Neural cell (in vitro differentiated cells): Measurements from ENCODE around the gene SHISA7. TPM values are rescaled to one million over a fixed set of nuclear protein-coding genes. Genes with fewer than 3 reads are reported as not detected.

Experiments used
- H2AFZ ChIP-seq: fragments of 200-600, 300-800 bp; sonication (generic), shearing (Covaris generic); 2 replicates; pipeline ENCODE4 v1.6.0; 2014; ENCODE audit warnings: low read depth, mild to moderate bottlenecking, antibody characterized with exemption, low read length, moderate library complexity
- H3F3A ChIP-seq: fragments of 200-600 bp; shearing (Covaris generic); 2 replicates; pipeline ENCODE4 v1.6.1; 2016; ENCODE audit warnings: mild to moderate bottlenecking, moderate library complexity, mixed read lengths, antibody characterized with exemption, low read length; ENCODE audit not compliant: insufficient read depth, poor library complexity, severe bottlenecking
- H3K27ac ChIP-seq: fragments of 200-600, 300-800 bp; sonication (generic), shearing (Covaris generic); 2 replicates; pipeline ENCODE4 v1.5.1; 2014; ENCODE audit warnings: mild to moderate bottlenecking, low read length, moderate library complexity
- H3K27me3 ChIP-seq: fragments of 300-800, 200-600 bp; sonication (generic), shearing (Covaris generic); 2 replicates; pipeline ENCODE4 v1.6.0; 2014; ENCODE audit warnings: mild to moderate bottlenecking, low read depth, low read length, moderate library complexity; ENCODE audit not compliant: insufficient read depth
- H3K36me3 ChIP-seq: fragments of 300-800, 200-600 bp; sonication (generic), shearing (Covaris generic); 2 replicates; pipeline ENCODE4 v1.5.1; 2014; ENCODE audit warnings: mild to moderate bottlenecking, antibody characterized with exemption, low read length, moderate library complexity; ENCODE audit not compliant: insufficient read depth
- H3K4me2 ChIP-seq: fragments of 300-800, 200-600 bp; sonication (generic), shearing (Covaris generic); 2 replicates; pipeline ENCODE4 v1.6.0; 2014; ENCODE audit warnings: mild to moderate bottlenecking, low read length
- H3K4me3 ChIP-seq: fragments of 300-800, 200-600 bp; sonication (generic), shearing (Covaris generic); 2 replicates; pipeline ENCODE4 v1.5.1; 2014; ENCODE audit warnings: mild to moderate bottlenecking, low read length, moderate library complexity
- H3K79me2 ChIP-seq: fragments of 200-600 bp; shearing (Covaris generic); replicated peaks from 2 replicates; pipeline ENCODE4 v1.6.0; 2014; ENCODE audit warnings: mild to moderate bottlenecking, low read length, moderate library complexity; ENCODE audit not compliant: insufficient read depth
- H3K9ac ChIP-seq: fragments of 300-800, 200-600 bp; sonication (generic), shearing (Covaris generic); 2 replicates; pipeline ENCODE4 v1.6.1; 2016; ENCODE audit warnings: mild to moderate bottlenecking, low read length, mixed read lengths
- H3K9me2 ChIP-seq: fragments of 200-600 bp; shearing (Covaris generic); 2 replicates; pipeline ENCODE4 v1.6.1; 2016; ENCODE audit warnings: mild to moderate bottlenecking, low read length, mixed read lengths; ENCODE audit not compliant: insufficient read depth
- H3K9me3 ChIP-seq: fragments of 200-600, 300-800 bp; sonication (generic), shearing (Covaris generic); 2 replicates; pipeline ENCODE4 v1.6.1; 2016; ENCODE audit warnings: mild to moderate bottlenecking, mixed run types, low read length, moderate library complexity, mixed read lengths
- H4K20me1 ChIP-seq: fragments of 200-600 bp; shearing (Covaris generic); 2 replicates; pipeline ENCODE4 v1.6.1; 2016; ENCODE audit warnings: mild to moderate bottlenecking, mixed run types; ENCODE audit not compliant: insufficient read depth
- CTCF ChIP-seq: fragments of 450-650 bp; IDR thresholded peaks from 2 replicates; pipeline ENCODE4 v1.5.1; 2014; ENCODE audit warnings: antibody characterized with exemption, mild to moderate bottlenecking, moderate library complexity; ENCODE audit not compliant: poor library complexity, severe bottlenecking
- EP300 ChIP-seq: fragments of 450-650 bp; conservative IDR thresholded peaks from 2 replicates; pipeline ENCODE4 v1.6.1; 2014; ENCODE audit warnings: antibody characterized with exemption, mild to moderate bottlenecking, moderate library complexity; ENCODE audit not compliant: poor library complexity, severe bottlenecking
- EZH2 ChIP-seq: fragments of 200-600, 300-800 bp; shearing (Covaris generic), sonication (generic); IDR thresholded peaks from 2 replicates; pipeline ENCODE4 v1.6.1; 2014; ENCODE audit warnings: antibody characterized with exemption, low read length, borderline replicate concordance, mild to moderate bottlenecking; ENCODE audit not compliant: insufficient read depth, poor library complexity, severe bottlenecking
- MXI1 ChIP-seq: fragments of 450-650 bp; conservative IDR thresholded peaks from 2 replicates; pipeline ENCODE4 v1.6.1; 2014; ENCODE audit warnings: antibody characterized with exemption, mild to moderate bottlenecking; ENCODE audit not compliant: poor library complexity, severe bottlenecking
- POLR2AphosphoS5 ChIP-seq: IDR thresholded peaks from 2 replicates; pipeline ENCODE4 v1.6.1; 2012
- RAD21 ChIP-seq: fragments of 450-650 bp; conservative IDR thresholded peaks from 2 replicates; pipeline ENCODE4 v1.6.1; 2014; ENCODE audit warnings: antibody characterized with exemption, mild to moderate bottlenecking, moderate library complexity
- SMC3 ChIP-seq: fragments of 450-650 bp; conservative IDR thresholded peaks from 2 replicates; pipeline ENCODE4 v1.6.1; 2014; ENCODE audit warnings: antibody characterized with exemption, mild to moderate bottlenecking, moderate library complexity; ENCODE audit not compliant: poor library complexity
- TAF1 ChIP-seq: IDR thresholded peaks from 2 replicates; pipeline ENCODE4 v1.6.1; 2012; ENCODE audit warnings: low read depth
- polyA plus RNA-seq: library from polyadenylated mRNA; depleted of rRNA; stranded (reverse); fragments of >200 nt; gene quantifications from 2 replicates; pipeline ENCODE4 v1.2.3, GENCODE V29; 2014
- TF ChIP-seq, protein P1 (sequence below): IDR thresholded peaks from 2 replicates; pipeline ENCODE4 v1.6.1; 2012; ENCODE audit warnings: borderline replicate concordance

The SHISA7 gene
- polyA plus RNA-seq, 1 donor from 2014 or later: 4.5 TPM

DNA sequence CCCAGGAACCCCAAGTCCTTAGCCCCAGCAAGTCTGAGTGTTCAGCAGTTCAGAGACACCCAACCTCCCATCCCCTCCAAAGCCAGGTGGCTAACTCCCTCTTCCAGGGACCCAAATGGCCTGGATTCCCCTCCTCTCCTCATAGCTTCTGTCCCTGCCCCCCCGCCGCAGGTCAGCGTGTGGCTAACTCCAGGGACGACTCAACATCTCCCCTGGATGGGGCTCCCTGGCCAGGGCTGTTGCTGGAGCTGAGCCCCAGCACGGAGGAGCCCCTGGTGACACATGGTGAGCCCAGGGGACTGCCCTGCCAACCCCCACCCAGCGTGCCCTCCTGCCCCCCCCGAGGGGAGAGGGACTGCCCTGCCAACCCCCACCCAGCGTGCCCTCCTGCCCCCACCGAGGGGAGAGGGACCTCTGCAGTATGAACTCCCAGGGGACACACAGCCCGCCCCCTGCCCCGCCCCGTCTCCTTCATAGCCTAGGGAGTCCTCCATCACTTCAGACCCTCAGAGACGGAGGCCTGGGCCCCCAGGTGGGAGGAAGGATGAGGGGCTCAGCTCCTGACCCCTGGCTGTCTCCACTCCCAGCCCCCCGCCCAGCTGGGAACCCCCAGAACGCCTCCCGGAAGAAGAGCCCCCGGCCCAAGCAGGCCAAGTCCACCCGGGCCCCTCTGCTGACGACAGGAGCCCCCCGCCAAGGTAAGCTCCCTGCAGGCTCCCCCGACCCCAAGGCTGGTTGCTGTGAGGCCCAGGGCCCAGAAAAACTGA, 46.8 kb upstream of the SHISA7 start:
- H3K9ac ChIP-seq: no peak overlapping the region
- no peaks in the 10 kb centered on the region for H3F3A ChIP-seq
- H3K36me3 ChIP-seq: no peaks in the 10 kb centered on the region
- H3K27me3 ChIP-seq: no peaks in the 10 kb centered on the region
- H3K79me2 ChIP-seq: peaks cover 12% of the 10 kb centered on the region
- no peaks in the 10 kb centered on the region for H3K9me3 ChIP-seq
- H3K27ac ChIP-seq: no peak overlapping the region
- no peaks in the 10 kb centered on the region for H4K20me1 ChIP-seq
- H2AFZ ChIP-seq: no peak overlapping the region
- no peak overlapping the region for H3K4me3 ChIP-seq
- H3K9me2 ChIP-seq: no peaks in the 10 kb centered on the region
- no peak for TF ChIP-seq RAD21
- TF ChIP-seq SMC3: no peak
- TF ChIP-seq POLR2AphosphoS5: no peak
- no peak overlapping the region for H3K4me2 ChIP-seq

GRCh38 chr19:55488986-55489710, 46.0 kb upstream of the SHISA7 start:
- Histone ChIP-seq H4K20me1 (no peaks in the 10 kb centered on the region), H3K9me3 (no peaks in the 10 kb centered on the region), H3K9ac (no peak overlapping the region), H3F3A (no peaks in the 10 kb centered on the region), H3K27ac (no peak overlapping the region), H3K4me3 (no peak overlapping the region), H3K79me2 (peaks cover 14% of the 10 kb centered on the region), H3K9me2 (no peaks in the 10 kb centered on the region), H2AFZ (no peak overlapping the region), H3K27me3 (no peaks in the 10 kb centered on the region), H3K4me2 (no peak overlapping the region), H3K36me3 (no peaks in the 10 kb centered on the region)
- TF ChIP-seq TAF1: no peak
- no peak for TF ChIP-seq CTCF
- TF ChIP-seq, protein P1, sequence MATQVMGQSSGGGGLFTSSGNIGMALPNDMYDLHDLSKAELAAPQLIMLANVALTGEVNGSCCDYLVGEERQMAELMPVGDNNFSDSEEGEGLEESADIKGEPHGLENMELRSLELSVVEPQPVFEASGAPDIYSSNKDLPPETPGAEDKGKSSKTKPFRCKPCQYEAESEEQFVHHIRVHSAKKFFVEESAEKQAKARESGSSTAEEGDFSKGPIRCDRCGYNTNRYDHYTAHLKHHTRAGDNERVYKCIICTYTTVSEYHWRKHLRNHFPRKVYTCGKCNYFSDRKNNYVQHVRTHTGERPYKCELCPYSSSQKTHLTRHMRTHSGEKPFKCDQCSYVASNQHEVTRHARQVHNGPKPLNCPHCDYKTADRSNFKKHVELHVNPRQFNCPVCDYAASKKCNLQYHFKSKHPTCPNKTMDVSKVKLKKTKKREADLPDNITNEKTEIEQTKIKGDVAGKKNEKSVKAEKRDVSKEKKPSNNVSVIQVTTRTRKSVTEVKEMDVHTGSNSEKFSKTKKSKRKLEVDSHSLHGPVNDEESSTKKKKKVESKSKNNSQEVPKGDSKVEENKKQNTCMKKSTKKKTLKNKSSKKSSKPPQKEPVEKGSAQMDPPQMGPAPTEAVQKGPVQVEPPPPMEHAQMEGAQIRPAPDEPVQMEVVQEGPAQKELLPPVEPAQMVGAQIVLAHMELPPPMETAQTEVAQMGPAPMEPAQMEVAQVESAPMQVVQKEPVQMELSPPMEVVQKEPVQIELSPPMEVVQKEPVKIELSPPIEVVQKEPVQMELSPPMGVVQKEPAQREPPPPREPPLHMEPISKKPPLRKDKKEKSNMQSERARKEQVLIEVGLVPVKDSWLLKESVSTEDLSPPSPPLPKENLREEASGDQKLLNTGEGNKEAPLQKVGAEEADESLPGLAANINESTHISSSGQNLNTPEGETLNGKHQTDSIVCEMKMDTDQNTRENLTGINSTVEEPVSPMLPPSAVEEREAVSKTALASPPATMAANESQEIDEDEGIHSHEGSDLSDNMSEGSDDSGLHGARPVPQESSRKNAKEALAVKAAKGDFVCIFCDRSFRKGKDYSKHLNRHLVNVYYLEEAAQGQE: no peak
- TF ChIP-seq MXI1: no peak
- TF ChIP-seq EP300: no peak
- no peak for TF ChIP-seq SMC3
- TF ChIP-seq EZH2: no peak
- TF ChIP-seq RAD21: no peak
- no peak for TF ChIP-seq POLR2AphosphoS5
